MCF 10A (cell line): ENCODE data around the gene KAZALD1. TPM values are rescaled to one million over a fixed set of nuclear protein-coding genes. Genes with fewer than 3 reads are reported as not detected.

Experiments
- total RNA-seq: library from RNA; stranded (reverse); gene quantifications from 2 replicates; pipeline ENCODE4 v1.2.3, GENCODE V29; 2022

Gene KAZALD1
- total RNA-seq, 1 experiment from 2014 or later: 2.4 TPM

Other genes starting within 250 kb of the KAZALD1 start
- gene SLF2, start 149.0 kb upstream of the KAZALD1 start, total RNA-seq: 27.0 and 30.6 TPM in 2 replicates
- 0.32 TPM in 1 of 2 replicates, not detected in the other for gene SEMA4G, start 92.5 kb upstream of the KAZALD1 start, total RNA-seq
- 63.4 and 64.8 TPM in 2 replicates for gene MRPL43, start 74.5 kb upstream of the KAZALD1 start, total RNA-seq
- 19.1 and 27.9 TPM in 2 replicates for gene TWNK, start 74.4 kb upstream of the KAZALD1 start, total RNA-seq
- 15.2 and 18.6 TPM in 2 replicates for gene LZTS2, start 62.2 kb upstream of the KAZALD1 start, total RNA-seq
- 0.27 and 0.58 TPM in 2 replicates for gene PDZD7, start 30.9 kb upstream of the KAZALD1 start, total RNA-seq
- 39.4 and 55.2 TPM in 2 replicates for gene SFXN3, start 30.8 kb upstream of the KAZALD1 start, total RNA-seq
- gene TLX1, start 69.3 kb downstream of the KAZALD1 start, total RNA-seq: not detected in 2 replicates
- not detected in 2 replicates for gene LBX1, start 167.5 kb downstream of the KAZALD1 start, total RNA-seq